Measurements from ENCODE around the gene SLC5A10.

SLC5A10 gene

GRCh38 chr17:18965530-18966236 is 13.7 kb downstream of the SLC5A10 start:
- DNase-seq: no peak

- DNase-seq: no peak
Measured at GRCh38 chr17:18966831-18967624, 15.1 kb downstream of the SLC5A10 start.

- no peak for DNase-seq
Measured at GRCh38 chr17:18967916-18968315, 16.0 kb downstream of the SLC5A10 start.

GRCh38 chr17:18968345-18968744 is 16.4 kb downstream of the SLC5A10 start:
- no peak for DNase-seq

GRCh38 chr17:18968945-18969887 is 17.3 kb downstream of the SLC5A10 start:
- no peak for DNase-seq

GRCh38 chr17:18970582-18971480 is 18.9 kb downstream of the SLC5A10 start:
- DNase-seq: no peak

- DNase-seq: no peak
Measured at GRCh38 chr17:18971801-18972200, 19.8 kb downstream of the SLC5A10 start.

- no peak for DNase-seq
Measured at GRCh38 chr17:18974407-18975149, 22.6 kb downstream of the SLC5A10 start.

- no peak for DNase-seq
Measured at GRCh38 chr17:18975597-18975996, 23.6 kb downstream of the SLC5A10 start.

GRCh38 chr17:18976201-18976600 is 24.2 kb downstream of the SLC5A10 start:
- no peak for DNase-seq

- DNase-seq: no peak
Measured at GRCh38 chr17:18977021-18977420, 25.1 kb downstream of the SLC5A10 start.

GRCh38 chr17:18977646-18978045 is 25.7 kb downstream of the SLC5A10 start:
- no peak for DNase-seq

GRCh38 chr17:18978050-18978449 is 26.1 kb downstream of the SLC5A10 start:
- no peak for DNase-seq

- DNase-seq: no peak
Measured at GRCh38 chr17:18978655-18979054, 26.7 kb downstream of the SLC5A10 start.

GRCh38 chr17:18980682-18981334 is 28.8 kb downstream of the SLC5A10 start:
- DNase-seq: no peak

GRCh38 chr17:18981335-18981641 is 29.3 kb downstream of the SLC5A10 start:
- DNase-seq: no peak

- peak; percentile 58 for DNase-seq
Measured at GRCh38 chr17:18981642-18982424, 29.9 kb downstream of the SLC5A10 start.

- no peak for DNase-seq
Measured at GRCh38 chr17:18984273-18985114, 32.5 kb downstream of the SLC5A10 start.

GRCh38 chr17:18985475-18985874 is 33.5 kb downstream of the SLC5A10 start:
- no peak for DNase-seq
